GM10847 (cell line): Measurements from ENCODE around the gene SNX14.

Source experiments
- POLR2A ChIP-seq: IDR thresholded peaks from 2 replicates; pipeline ENCODE4 v1.6.1; 2011; ENCODE audit not compliant: insufficient read length; ENCODE audit errors: extremely low read depth

SNX14 gene

GRCh38 chr6:85593438-85594196 is at the start of gene SNX14:
TSS of gene SNX14 (minus strand) at chr6:85593858. CDS start at chr6:85593718, 140 bp downstream.
- peak; percentile 83 for TF ChIP-seq POLR2A

- peak; percentile 89 for TF ChIP-seq POLR2A
Observed at GRCh38 chr6:85642774-85643536, 49.3 kb upstream of the SNX14 start, which contains the start of gene SYNCRIP. TSS of gene SYNCRIP (minus strand) at chr6:85642886. CDS start at chr6:85641439, 1,447 bp downstream.

GRCh38 chr6:85641897-85642773 is 48.5 kb upstream of the SNX14 start:
- no peak for TF ChIP-seq POLR2A

GRCh38 chr6:85641522-85641896 is 47.9 kb upstream of the SNX14 start:
- TF ChIP-seq POLR2A = no peak

- no peak for TF ChIP-seq POLR2A
Observed at GRCh38 chr6:85640821-85641220, 47.2 kb upstream of the SNX14 start.

- TF ChIP-seq POLR2A = no peak
Observed at GRCh38 chr6:85637579-85637978, 43.9 kb upstream of the SNX14 start.

GRCh38 chr6:85632164-85632942 is 38.7 kb upstream of the SNX14 start:
- no peak for TF ChIP-seq POLR2A

GRCh38 chr6:85628353-85628752 is 34.7 kb upstream of the SNX14 start:
- TF ChIP-seq POLR2A = no peak

- no peak for TF ChIP-seq POLR2A
Observed at GRCh38 chr6:85620308-85620707, 26.6 kb upstream of the SNX14 start.

GRCh38 chr6:85614780-85615179 is 21.1 kb upstream of the SNX14 start:
- no peak for TF ChIP-seq POLR2A

GRCh38 chr6:85612690-85613474 is 19.2 kb upstream of the SNX14 start:
- no peak for TF ChIP-seq POLR2A

- TF ChIP-seq POLR2A = no peak
Observed at GRCh38 chr6:85610182-85610895, 16.7 kb upstream of the SNX14 start.

GRCh38 chr6:85602100-85602499 is 8.4 kb upstream of the SNX14 start:
- no peak for TF ChIP-seq POLR2A
